Ureter (tissue), 1 donor: ENCODE results near the gene SBNO1. TPM values are rescaled to one million over a fixed set of nuclear protein-coding genes. Genes with fewer than 3 reads are reported as not detected.
A peak's percentile ranks its signal among the peaks of the same experiment; 100 is the strongest.
"Not testable (repeated sequence)": the region's sequence is repeated elsewhere in the genome, so short reads cannot be mapped to it uniquely, and the experiment has no call there.

Experiments used
- DNase-seq: peaks from one replicate; pipeline ENCODE4 v3.0.0-alpha.2; 2020; ENCODE audit warnings: low spot score
- total RNA-seq: library from RNA; stranded (reverse); gene quantifications from one replicate; pipeline ENCODE4 v1.2.4, GENCODE V29; 2023
- donor health status: DM: yes; HTN: yes; CAD: no.

Gene SBNO1
- total RNA-seq, 1 donor from 2014 or later, result 31.2 TPM

DNA sequence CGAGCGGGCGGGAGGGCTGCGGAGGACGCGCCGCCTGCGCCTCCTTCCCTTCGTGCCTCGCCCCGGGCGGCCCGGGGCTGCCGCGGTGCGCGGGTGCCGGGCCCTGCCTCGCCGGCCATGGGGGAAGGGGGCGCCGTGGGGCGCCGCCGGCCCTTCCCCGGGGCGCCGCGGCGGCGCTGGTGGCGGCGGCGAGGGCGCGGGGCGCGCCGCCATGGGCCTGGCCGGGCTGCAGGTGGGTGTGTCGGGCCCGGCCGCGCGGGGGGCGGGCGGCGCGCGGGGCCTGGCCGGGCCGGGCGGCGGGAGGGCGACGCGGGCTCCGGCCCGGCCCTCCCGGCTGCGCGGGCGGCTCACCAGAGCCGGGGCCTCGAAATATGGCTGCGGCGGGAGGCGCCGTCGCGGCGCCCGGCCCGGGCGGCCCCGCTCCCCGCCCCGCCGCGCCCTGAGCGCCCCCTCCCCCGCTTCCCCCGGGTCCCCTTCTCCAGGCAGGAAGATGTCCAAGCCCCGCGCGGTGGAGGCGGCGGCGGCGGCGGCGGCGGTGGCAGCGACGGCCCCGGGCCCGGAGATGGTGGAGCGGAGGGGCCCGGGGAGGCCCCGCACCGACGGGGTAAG, 24.4 kb upstream of the SBNO1 start:
- no peak for DNase-seq

DNA sequence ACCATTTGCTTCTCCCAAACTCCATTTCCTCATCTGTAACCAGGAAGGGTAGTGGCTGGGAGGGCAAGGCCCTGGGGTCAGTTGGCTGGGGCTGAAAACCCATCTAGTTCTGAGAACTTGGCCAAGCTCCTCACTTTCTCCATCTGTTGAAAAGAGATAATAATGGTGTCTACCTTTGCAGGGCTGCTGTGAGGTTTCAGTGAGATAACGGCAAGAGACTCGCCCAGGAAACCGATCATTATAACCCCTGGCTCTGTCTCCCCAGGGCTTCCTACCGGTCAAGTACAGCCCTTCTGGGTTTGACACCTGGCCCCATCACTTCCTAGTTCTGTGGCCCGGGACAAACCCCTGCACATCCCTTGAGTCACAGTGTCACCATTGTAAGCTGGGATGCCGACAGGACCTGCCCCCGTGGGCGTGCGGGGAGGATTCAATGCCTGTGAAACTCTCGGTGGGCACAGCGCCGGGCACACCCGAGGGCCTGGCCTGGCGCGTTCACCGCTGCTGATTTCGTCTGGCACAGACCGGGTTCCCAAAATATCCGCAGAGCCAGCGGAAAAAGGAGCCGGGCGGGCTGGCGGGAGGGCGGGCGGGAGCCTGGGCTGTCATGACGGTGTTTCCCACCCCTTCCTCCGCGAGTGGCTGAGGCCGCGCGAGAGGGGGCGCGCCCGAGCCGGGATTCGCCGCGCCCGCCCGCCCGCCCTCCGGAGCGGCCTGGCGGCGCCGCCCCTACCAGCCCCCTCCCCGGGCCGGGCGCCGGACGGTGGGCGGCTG, 23.7 kb upstream of the SBNO1 start:
- DNase-seq, result peak; percentile 74

DNA sequence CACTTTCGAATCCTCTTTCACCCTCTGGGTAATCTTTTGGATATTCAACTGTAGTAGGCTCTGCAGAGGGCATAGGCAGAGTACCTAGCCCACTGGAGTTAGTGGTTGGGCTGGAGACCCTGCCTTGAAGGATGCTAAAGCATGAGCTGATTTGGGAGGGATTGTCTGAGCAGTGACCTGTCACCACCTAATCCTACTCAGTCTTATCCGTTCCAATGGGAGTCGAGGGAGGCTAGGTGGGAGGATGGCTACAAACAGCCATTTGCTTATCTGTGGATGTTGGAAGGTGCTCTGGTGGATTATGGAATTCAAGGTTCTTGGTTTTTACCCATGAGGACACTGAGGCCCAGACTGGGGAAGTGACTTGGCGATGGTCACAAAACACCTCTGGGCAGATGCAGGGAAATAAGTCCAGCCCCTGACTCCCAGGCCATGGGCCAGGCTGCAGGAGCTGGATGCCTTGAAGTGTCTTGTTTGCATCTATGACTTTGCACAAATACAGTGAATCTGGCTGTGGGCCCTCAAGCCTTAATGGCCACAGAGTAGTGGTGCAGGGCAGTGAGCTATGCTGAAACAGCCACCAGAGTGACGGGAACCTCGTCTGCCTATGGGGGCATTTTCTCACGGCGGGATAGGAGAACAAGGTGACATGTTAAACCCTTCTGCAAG, 23.0 kb upstream of the SBNO1 start:
- DNase-seq, result no peak

GRCh38 chr12:123385536-123385935, 20.9 kb upstream of the SBNO1 start:
- not testable (repeated sequence) for DNase-seq

- no peak for DNase-seq
Measured at GRCh38 chr12:123384994-123385376, 20.3 kb upstream of the SBNO1 start.

DNA sequence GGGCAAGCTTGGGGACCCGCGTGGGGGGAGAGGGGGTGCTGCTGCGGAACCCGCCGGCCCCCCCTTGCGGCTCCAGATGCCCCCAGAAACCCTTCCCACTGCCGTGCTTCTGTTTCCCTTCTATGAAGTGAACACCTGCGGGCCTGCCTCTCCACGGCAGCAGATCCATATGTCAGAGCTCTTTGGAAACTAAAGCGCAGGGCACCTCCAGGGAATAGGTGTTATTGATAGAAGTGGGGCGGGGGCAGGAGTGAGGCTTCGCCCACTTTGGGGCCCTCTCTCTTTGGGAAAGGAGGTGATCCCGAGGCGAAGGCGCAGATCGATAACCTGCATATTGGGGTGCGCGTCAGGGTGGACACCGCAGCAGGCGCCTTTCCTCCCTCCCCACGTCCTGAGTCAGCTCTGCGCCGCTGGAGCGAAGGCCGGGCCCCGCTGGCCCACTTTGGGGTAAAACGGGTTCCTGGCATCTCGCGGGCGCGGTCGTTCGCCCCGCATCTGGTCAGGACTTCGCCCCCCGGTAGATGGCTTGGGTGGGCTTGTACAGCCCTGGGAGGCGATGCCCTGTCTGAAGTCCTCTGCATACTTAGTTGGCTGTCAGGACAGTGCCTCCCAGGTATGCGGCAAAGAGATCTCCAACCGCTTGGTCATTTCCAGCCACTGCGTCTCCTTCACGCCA, 19.8 kb upstream of the SBNO1 start:
- DNase-seq, result no peak

GRCh38 chr12:123382684-123383083, 18.0 kb upstream of the SBNO1 start:
- no peak for DNase-seq

DNA sequence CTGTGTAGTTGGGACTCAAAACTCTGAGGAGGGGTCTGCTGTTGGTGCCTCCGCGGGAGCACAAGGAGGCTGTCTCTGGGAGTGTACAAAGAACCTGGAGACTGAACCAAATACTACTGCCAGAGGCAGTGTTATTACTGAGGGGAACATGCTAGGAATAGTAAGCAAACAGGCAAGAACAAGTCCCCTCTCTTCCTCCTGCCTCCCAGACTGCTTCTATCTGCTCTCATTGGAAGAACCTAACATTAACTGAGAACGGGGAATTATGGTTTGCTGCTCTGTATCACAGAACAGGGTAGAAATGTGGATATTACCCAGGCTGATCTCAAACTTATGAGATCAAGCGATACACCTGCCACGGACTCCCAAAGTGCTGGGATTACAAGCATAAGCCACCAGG, 14.7 kb upstream of the SBNO1 start:
- DNase-seq, result no peak

GRCh38 chr12:123372415-123372814, 7.8 kb upstream of the SBNO1 start:
- DNase-seq, result not testable (repeated sequence)

DNA sequence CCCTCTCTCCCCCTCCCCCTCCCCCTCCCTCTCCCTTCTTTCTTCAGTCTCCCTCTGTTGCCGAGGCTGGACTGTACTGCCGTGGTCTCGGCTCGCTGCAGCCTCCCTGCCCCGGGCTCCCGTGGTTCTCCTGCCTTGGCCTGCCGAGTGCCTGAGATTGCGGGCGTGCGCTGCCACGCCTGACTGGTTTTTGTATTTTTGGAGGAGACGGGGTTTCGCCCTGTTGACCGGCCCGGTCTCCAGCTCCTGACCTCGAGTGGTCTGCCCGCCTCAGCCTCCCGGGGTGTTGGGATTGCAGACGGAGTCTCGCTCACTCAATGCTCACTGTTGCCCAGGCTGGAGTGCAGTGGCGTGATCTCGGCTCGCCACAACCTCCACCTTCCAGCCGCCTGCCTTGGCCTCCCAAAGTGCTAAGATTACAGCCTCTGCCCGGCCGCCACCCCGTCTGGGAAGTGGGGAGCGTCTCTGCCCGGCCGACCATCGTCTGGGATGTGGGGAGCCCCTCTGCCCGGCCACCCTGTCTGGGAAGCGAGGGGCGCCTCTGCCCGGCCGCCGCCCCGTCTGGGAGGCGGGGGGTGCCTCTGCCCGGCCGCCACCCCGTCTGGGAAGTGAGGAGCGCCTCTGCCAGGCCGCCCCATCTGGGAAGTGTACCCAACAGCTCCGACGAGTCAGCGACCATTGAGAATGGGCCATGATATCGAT, 7.2 kb upstream of the SBNO1 start:
- not testable (repeated sequence) for DNase-seq

DNA sequence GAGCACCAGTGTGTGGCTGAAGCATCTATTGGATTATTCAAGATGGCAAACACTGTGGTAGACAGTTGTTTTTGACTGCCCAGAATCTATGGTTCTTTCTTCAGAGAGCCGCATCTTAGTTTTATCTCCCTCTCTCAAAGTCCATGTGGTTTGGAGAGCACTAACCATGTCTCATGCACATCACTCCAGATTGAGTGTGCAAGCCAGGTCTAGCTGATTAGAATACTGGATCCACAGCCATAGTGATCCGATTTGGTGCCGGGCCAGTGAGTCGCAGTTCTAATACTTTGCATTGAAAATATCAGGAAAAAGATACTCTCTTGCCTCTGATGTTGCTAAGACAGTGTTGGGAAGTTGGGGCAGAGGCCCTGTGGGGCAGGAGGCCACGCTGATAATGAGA, 4.6 kb upstream of the SBNO1 start:
- DNase-seq, result no peak

DNA sequence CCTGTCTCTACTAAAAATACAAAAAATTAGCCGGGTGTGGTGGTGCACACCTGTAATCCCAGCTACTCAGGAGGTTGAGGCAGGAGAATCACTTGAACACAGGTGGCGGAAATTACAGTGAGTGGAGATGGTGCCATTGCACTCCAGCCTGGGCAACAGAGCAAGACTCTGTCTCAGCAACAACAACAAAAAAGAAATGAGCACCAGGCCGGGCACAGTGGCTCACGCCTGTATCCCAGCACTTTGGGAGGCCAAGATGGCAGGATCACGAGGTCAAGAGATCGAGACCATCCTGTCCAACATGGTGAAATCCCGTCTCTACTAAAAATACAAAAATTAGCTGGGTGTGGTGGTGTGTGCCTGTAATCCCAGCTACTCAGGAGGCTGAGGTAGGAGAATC, 3.8 kb upstream of the SBNO1 start:
- not testable (repeated sequence) for DNase-seq

- no peak for DNase-seq
Measured at GRCh38 chr12:123367511-123367910, 2.9 kb upstream of the SBNO1 start.

DNA sequence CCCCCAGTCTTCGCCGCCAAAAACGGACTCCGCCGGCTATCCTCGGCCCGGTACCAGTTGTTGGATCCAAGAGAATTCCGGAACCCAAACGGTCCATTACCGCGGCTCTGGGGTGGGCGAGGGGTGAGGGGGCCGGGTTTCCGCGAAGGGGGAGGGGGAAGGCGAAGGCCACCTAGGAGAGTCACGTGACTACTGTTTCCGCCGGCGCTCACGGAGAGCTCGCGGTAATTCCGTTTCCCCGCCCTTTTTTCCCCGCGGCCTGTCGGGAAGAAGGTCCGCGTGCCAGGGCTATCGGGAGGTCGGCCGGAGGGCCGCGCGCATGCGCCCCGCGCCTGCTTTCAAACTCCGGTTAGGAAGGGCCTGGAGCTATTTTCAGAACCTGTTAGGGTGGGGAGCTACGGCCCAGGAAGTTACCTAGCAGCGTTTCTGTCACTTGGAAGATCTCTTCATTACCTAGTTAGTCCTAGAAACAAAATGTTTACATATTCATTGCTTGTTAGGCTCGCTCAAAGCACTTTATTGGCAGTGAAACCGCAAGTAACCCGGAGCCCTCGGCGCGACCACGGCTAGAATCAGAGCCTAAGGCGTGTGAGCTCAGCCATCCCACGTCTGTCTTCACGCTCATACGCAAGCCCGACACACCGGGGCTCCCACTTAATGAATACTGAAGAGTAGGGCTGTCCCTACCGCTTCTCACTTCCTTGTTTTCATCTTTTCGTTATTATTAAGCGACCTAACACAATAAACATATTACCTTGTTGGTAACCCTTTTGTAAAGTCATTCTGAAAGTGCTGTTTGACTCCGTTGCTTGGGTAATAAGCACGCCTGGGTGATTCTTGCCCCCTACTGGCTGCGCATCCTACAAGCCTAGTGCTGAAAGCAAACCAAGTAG, 624 bp upstream of the SBNO1 start:
- peak; percentile 99 for DNase-seq

GRCh38 chr12:123363740-123364531, 711 bp downstream of the SBNO1 start:
- DNase-seq, result no peak

GRCh38 chr12:123363390-123363739, 1.3 kb downstream of the SBNO1 start:
- no peak for DNase-seq

DNA sequence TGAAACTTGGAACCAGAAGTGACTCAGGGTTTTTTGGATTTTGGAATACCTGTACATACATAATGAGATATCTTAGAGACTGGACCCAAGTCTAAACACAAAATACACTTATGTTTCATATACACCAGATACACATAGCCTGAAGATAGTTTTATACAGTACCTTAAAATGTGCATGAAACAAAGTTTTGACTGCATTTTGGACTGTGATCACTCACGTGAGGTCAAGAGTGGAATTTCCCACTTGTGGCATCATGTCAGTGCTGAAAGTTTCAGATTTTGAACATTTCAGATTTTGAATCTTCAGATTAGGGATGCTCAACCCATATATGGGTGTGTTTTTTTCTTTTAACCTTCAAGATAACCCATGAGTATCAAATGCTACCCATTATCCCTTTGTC, 6.6 kb downstream of the SBNO1 start:
- no peak for DNase-seq

DNA sequence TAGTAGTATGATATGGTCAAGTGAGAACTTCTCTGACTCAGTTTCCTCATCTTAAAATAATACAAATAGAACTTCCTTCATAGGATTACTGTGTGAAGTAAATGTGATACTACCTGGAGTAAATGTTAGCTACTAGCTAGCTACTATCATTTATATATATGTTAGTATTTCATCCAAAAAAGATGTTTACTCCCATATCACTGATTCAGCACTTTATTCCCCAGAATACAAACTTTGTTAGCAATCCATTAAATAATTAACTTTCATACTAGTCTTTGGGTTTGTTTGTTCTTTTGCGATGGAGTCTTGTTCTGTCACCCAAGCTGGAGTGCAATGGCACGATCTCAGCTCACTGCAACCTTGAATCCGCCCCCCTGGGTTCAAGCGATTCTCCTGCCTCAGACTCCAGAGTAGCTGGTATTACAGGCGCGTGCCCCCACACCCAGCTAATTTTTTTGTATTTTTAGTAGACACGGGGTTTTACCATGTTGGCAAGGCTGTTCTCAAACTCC, 8.4 kb downstream of the SBNO1 start:
- no peak for DNase-seq

GRCh38 chr12:123354600-123354999, 10.0 kb downstream of the SBNO1 start:
- DNase-seq, result no peak

DNA sequence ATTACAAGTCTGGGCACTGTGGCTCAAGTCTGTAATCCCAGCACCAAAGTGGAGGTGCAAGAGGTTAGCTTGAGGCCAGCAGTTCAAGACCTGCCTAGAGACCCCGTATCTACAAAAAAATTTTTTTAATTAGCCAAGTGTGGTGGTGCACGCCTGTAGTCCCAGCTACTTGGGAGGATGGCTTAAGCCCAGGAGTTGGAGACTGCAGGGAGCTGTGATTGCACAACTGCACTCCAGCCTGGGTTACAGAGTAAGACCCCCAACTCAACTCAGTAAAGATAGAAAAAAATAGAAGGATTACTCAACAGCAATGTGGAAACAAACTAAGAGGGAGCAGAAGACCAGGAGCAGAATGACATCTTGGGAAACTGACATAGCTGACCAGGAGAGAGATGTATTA, 13.3 kb downstream of the SBNO1 start:
- no peak for DNase-seq
